Left renal pelvis (tissue), 4 donors: Measurements from ENCODE around the gene BRSK2. TPM values are rescaled to one million over a fixed set of nuclear protein-coding genes. Genes with fewer than 3 reads are reported as not detected.
A peak's percentile ranks its signal among the peaks of the same experiment; 100 is the strongest.

Source experiments
- DNase-seq, 4 donors: peaks; one replicate each; pipeline ENCODE4 v3.0.0-alpha.2; 2013; ENCODE audit warnings: low read depth in 4 of 4, low spot score in 3 of 4
- polyA plus RNA-seq, 4 donors: library from polyadenylated mRNA; unstranded; fragments of 120-200 nt; gene quantifications; one replicate each; pipeline ENCODE4 v1.2.1, GENCODE V29; 2013; ENCODE audit not compliant: insufficient read length in 4 of 4

The BRSK2 gene
- polyA plus RNA-seq, 4 donors = 0.64 to 1.1 (median 0.89) TPM

GRCh38 chr11:1373536-1374214 is 16.1 kb upstream of the BRSK2 start:
- DNase-seq = no peak

- no peak for DNase-seq
Measured at GRCh38 chr11:1375161-1375954, 14.4 kb upstream of the BRSK2 start.

GRCh38 chr11:1375955-1376258 is 13.8 kb upstream of the BRSK2 start:
- DNase-seq = no peak

DNA sequence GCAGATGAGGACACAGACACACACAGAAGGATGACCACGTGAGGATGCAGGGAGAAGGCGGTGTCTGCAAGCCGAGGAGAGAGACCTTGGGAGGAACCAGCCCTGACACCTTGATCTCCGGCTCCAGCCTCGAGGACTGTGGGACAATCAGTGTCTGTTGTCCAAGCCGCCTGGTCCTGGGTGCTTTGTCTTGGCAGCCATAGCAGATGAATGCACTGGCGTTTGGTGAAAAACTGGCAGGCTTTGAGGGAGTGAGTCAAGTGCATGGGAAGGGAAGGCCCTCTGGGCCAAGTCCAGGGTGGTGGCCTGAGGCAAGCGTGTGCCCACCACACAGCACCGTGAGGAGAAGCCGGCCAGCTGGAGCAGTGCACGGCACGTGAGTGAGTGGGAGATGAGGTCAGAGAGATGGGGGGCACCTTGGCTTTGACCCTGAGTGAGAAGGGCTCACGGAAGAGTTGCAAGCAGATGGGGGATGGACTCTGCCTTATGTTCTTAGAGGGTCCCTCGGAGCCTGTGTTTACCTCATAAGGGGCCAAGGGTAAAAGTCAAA is 12.4 kb upstream of the BRSK2 start:
- DNase-seq = no peak

DNA sequence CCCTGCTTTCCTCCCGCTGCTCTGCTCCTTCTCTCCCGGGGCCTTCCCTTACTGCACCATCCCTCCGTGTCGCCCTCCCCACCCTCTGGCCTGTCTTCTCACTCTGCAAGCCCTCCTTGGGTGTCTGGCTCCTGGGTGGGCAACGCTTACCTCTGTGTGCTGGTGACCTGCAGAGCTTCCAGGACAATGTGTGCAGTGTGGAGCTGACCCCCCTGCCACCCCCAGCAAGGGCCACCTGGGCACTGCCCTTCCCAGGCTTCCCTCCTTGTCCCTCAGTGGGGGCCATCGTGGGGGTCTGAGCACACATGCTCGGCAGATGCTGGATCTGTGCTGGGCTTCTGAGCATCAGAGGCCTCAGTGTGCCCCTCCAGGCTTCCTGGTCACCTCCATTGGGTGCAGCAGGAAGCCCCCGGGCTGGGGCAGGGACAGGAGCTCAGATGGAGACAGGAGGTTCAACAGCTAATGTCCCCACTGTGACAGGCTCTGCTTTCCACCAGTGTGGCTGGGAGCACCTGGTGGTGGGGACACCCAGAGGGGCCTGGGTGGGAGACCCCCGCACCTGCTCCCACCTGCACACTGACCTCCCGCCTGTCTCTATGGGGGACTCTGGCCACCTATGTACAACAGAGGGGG is 7.8 kb upstream of the BRSK2 start:
- DNase-seq = no peak

- no peak for DNase-seq
Measured at GRCh38 chr11:1382429-1382828, 7.3 kb upstream of the BRSK2 start.

GRCh38 chr11:1382831-1383607 is 6.7 kb upstream of the BRSK2 start:
- DNase-seq = peak in 1 of 4 donors; percentile 39

DNA sequence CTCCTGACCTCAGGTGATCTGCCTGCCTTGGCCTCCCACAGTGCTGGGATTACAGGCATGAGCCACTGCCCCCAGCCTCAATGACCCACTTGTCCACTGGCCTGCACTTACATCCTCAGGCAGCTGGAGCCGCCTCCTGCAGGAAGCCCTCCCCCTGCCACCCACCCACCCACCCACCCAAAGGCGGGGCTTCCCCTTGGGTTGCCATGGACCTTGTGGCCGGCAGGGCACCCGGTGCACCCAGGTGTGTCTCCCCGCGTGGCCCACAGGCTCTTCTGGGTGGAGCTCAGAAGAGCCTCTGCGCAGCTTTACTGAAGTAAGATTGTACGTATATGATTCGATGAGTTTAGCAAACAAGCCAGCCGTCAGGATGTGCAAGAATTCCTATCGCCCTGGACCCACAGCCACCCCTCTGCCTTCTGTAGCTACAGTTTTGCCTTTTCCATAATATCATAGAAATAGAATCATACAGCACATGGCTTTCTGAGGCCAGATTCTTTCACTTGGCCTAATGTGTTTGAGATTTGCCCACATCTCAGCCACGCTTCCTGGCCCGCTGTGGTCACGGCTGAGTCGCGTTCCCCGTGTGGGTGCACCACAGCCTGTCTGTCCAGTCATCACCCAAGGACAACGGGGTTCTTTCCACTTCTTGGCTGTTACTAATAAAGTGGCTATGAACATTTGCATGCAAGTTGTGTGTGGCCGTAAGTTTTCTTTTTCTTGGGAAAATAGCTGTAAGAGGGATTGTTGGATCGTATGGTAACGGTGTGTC is 5.3 kb upstream of the BRSK2 start:
- no peak for DNase-seq

- DNase-seq = no peak
Measured at GRCh38 chr11:1387521-1387920, 2.2 kb upstream of the BRSK2 start.

DNA sequence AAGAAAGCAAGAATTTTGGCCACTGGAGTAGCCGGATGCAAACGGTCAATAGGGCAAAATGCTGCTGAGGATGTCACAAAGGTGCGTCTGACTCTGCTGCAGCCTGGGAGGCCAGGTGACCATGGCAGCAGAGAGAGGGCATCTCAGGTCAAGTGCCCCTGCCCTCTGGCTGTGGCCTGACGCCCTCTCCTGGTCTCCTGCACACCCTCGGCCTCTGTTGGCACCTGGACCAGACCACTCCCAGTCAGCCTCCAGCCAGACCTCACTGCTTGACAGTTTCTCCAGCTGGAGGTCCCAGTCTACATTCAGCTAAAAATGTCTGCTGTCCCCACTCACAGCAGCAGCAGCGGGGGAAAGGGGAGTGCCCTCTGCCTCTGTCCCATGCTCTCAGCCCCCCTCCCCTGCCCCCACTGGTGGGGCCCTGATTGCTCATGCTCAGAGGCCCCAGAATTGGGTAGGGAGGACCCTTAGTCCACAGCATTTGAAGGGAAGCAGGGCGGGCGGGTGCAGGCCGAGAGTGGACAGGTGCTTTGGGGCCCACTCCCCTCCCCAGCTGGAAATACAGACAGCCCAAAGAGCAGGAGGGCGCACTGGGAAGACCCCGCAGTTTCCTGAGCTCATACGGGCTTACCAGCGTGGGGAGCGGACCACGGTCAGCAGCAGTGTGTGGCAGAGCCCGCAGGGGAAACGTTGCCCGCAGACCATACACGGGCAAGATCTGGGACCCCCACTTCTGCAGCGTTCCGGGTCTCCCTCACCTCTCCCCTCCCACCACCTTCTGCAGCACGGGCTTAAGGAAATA is 1.6 kb upstream of the BRSK2 start:
- no peak for DNase-seq

- DNase-seq = no peak
Measured at GRCh38 chr11:1388763-1389102, 1.0 kb upstream of the BRSK2 start.

DNA sequence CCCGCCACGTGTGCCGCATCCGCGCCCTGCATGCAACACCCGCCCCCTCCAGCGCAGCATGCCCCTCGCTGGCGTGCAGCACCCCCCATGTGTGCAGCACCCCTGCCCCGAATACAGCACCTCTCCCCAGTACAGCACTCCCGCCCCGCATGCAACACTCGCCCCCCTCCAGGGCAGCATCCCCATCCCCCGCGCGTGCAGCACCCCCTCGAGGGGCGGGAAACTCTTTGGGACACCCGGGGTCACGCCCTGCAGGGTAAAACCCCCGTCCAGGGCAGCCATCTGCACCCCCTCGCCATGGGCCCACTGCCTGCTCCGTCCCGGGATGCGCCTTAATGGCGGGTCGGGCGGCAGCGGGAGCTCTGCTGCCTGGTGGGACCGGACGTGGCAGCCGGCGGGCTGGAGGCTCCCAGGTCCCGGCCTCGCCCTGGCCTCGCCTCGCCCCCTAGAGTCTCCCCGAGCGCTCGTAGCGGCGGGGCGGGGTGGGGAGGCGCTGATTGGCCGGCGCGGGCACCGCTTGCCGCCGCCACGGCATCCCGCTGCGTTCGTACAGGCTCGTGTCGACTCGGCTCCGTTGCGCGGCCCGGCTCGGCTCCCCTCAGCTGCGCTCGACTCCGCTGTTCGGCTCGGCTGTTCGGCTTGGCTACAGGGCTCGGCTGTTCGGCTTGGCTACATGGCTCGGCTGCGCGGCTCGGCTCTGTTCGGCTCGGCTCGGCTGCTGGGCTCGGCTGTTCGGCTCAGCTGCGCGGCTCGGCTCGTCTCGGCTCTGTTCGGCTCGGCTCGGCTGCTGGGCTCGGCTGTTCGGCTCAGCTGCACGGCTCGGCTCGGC is 417 bp upstream of the BRSK2 start:
- DNase-seq = peak; percentile 72 to 88 (median 78)

DNA sequence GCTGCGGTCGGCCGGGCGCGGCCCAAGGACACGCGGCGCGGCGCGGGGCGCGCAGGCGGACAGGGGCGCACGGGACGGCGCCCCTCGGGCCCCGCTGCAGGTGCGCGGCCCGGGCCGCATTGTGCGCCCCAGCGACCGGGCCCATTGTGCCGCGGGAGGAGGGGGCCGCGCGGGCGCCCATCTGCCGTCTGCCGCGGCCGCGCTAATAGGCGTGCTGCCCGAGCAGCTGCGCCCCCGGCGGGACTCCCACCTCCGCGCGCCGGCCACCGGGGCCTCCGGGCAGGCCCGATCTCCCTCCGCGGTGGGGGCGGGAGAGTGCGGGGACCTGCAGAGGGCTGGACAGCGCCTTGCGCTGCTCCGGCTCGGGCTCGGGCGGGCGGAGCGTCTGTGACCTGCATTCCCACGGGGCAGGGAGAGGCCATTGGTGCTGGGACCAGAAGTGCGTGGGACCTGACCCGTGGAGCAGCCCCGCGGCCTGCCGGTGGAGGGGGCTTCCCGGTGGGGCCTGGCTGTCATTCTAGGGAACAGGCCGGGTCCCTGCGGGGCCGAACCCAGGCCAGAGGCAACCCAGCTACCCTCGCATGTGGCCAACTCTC is 933 bp downstream of the BRSK2 start:
- DNase-seq = no peak

DNA sequence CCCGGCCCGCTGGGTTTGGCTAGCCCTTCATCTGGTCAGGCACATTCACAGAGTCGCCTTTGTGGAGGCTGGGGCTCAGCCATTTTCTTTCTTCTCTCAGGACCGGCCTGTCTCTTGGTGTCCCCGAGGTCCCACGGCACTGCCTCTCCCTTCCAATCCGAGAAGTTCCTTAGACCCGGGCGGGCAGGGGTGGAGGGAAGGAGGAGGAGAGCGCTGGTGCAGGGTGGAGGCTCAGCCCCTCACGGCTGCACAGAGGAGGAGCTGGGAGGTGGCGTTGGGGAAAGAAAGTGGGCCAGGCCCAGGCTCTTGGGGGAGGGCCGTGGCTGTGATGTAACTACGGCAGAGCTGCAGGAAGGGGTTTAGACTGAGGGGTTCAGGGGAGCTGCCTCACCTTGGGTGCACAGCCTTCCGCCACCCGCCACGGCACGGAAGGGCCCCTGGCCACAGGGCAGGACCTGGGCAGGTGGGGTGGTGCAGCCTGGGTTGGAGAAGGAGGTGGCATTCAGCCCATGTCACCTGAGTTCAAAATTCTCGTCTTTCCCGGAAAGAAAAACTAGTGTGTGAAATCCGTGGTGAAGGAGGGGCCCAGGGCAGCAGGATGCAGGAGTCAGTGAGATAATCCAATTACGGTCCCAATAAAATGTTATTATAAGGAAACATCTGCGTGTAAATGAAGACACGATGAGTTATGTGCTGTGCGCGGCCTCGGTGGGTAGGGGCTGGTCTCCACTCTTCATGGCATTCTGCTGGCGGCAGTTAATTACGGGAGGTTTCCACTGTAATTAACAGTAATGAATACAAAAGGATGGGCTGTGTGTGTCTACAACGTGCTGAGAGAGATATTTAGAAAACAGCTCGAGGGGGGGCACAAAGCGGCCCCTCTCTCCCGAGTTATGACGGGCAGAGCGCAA is 1.7 kb downstream of the BRSK2 start:
- no peak for DNase-seq

- no peak for DNase-seq
Measured at GRCh38 chr11:1392111-1392510, 2.4 kb downstream of the BRSK2 start.

DNA sequence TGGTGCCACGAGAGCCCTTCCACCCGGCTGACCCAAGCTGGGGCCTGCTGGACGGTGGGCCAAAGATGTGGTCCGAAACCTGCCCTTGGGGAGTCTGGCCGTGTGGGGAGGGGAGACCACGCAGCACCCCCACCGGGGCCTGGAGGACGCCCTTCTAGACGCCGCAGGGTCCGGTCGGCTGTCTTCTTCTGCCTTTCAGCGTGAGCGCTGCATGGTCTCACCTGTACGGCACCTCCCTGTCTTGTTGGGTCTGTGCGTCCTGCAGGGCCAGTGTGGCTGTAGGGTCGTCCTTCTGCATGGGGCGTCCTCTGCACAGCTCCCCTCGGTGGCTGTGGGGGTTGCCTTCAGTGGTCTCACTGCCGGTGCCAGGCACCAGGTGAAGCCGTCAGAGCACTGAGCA is 2.8 kb downstream of the BRSK2 start:
- DNase-seq = no peak

DNA sequence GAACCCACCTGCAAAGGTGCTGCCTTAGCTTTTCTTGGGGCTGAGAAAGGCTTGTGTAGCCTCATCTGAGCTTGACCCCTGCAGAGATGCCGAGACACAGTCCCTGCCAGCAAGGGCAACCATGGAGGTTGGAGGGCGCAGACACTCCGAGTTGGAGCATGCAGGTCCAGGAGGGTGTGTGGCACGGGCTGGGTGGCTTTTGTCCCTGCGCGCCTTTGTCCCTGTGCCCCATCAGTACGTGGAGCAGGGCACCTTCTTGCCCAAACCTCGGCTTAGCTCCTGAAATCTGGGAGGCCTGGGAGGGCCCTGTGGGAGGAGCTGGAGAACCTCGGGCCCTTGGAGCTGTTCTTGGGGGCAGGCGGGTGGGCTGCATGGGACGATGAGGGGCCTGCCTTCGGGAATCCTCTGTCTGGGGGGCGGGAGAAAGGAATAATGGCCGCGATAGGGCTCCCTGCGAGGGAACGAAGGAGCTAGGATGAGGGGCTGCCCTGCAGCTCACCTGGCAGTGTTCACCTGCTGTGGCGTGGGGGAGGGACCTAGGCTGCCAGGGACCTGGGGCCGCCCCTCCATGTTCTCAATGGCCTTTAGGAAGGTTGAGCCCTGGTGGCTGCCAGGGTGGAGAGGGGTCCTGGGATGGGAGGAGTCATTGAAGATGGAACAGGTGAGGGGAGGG is 3.4 kb downstream of the BRSK2 start:
- DNase-seq = no peak
